HEK293 (cell line): ENCODE measurements around the gene ANKS6.

Experiments
- CTCF ChIP-seq: fragments of 450-650 bp; formaldehyde crosslinking; IDR thresholded peaks from 2 replicates; pipeline ENCODE4 v1.5.1; 2016; ENCODE audit warnings: missing biosample characterization, missing genetic modification characterization
- REST ChIP-seq: fragments of 450-650 bp; formaldehyde crosslinking; IDR thresholded peaks from 2 replicates; pipeline ENCODE4 v1.5.1; 2016; ENCODE audit warnings: missing biosample characterization, missing genetic modification characterization
- ZBTB21 ChIP-seq: fragments of 450-650 bp; formaldehyde crosslinking; IDR thresholded peaks from 2 replicates; pipeline ENCODE4 v1.5.1; 2017; ENCODE audit warnings: missing biosample characterization, missing genetic modification characterization
- ZNF121 ChIP-seq: fragments of 450-650 bp; formaldehyde crosslinking; IDR thresholded peaks from 2 replicates; pipeline ENCODE4 v1.5.1; 2016; ENCODE audit warnings: missing biosample characterization, missing genetic modification characterization
- ZNF423 ChIP-seq: fragments of 450-650 bp; formaldehyde crosslinking; IDR thresholded peaks from 2 replicates; pipeline ENCODE4 v1.5.1; 2016; ENCODE audit warnings: missing biosample characterization, missing genetic modification characterization

GRCh38 chr9:98806394-98807035 lies 10.2 kb upstream of the ANKS6 start:
- TF ChIP-seq ZNF121 (tag by site-specific recombination): no peak
- TF ChIP-seq CTCF (tag by site-specific recombination): no peak
- TF ChIP-seq ZNF423 (tag by site-specific recombination): no peak
- TF ChIP-seq REST (tag by site-specific recombination): no peak
- TF ChIP-seq ZBTB21 (tag by site-specific recombination): no peak
